Esophagus muscularis mucosa (tissue), 4 donors: Measurements from ENCODE around the gene ZNF598. TPM values are rescaled to one million over a fixed set of nuclear protein-coding genes. Genes with fewer than 3 reads are reported as not detected.

Experiments
- DNase-seq: peaks from one replicate; pipeline ENCODE4 v3.0.0-alpha.2; 2017; ENCODE audit errors: extremely low spot score
- H3K27ac ChIP-seq, 4 donors: fragments of 200-600 bp; sonication (generic); replicated peaks in 1 of 4; 1 replicate in 3 of 4; 2 replicates in 1 of 4; pipeline ENCODE4 v1.5.1; 2016 to 2019; ENCODE audit warnings: mild to moderate bottlenecking in 1 of 4
- H3K27me3 ChIP-seq, 4 donors: fragments of 200-600 bp; sonication (generic); one replicate each; pipeline versions ENCODE4 v1.5.1 to v1.6.0; 2016 to 2019
- H3K36me3 ChIP-seq, 4 donors: fragments of 200-600 bp; sonication (generic); one replicate each; pipeline ENCODE4 v1.5.1; 2016 to 2019
- H3K4me1 ChIP-seq, 4 donors: fragments of 200-600 bp; sonication (generic); one replicate each; pipeline ENCODE4 v1.5.1; 2016 to 2019
- H3K4me3 ChIP-seq, 4 donors: fragments of 200-600 bp; sonication (generic); 1 replicate in 2 of 4; 2 replicates in 2 of 4; pipeline ENCODE4 v1.5.1; 2016 to 2019; ENCODE audit warnings: mild to moderate bottlenecking in 4 of 4, moderate library complexity in 1 of 4
- H3K9me3 ChIP-seq, 4 donors: fragments of 200-600 bp; sonication (generic); 1 replicate in 3 of 4; 2 replicates in 1 of 4; pipeline ENCODE4 v1.5.1; 2016 to 2019
- CTCF ChIP-seq, 3 experiments: fragments of 200-600 bp in 2 of 3; fragments of 450-650 bp in 1 of 3; sonication (generic) in 2 of 3; IDR thresholded peaks; one replicate each; pipeline ENCODE4 v1.5.1; 2017 to 2019; ENCODE audit warnings: antibody characterized with exemption in 3 of 3, mild to moderate bottlenecking in 2 of 3, moderate library complexity in 1 of 3
- EP300 ChIP-seq: sonication (generic); formaldehyde crosslinking; IDR thresholded peaks from one replicate; pipeline ENCODE4 v1.6.1; 2017; ENCODE audit warnings: antibody characterized with exemption
- POLR2A ChIP-seq: fragments of 450-650 bp; IDR thresholded peaks from one replicate; pipeline ENCODE4 v1.6.1; 2017; ENCODE audit warnings: antibody characterized with exemption, moderate library complexity, mild to moderate bottlenecking, low read depth
- POLR2AphosphoS5 ChIP-seq, 2 donors: sonication (generic); formaldehyde crosslinking; IDR thresholded peaks; one replicate each; pipeline ENCODE4 v1.6.1; 2017; ENCODE audit warnings: antibody characterized with exemption in 2 of 2
- WGBS: methylation state at CpG from one replicate; pipeline ENCODE4 v1.1.5; 2018; 5-methylcytosine and 5-hydroxymethylcytosine counted together
- intact Hi-C: fragments of 100-400 bp; cut with DNase I; formaldehyde crosslinking; loops from one replicate; pipeline ENCODE4 v1.15.1; 2023
- total RNA-seq, 4 donors: library from RNA; depleted of rRNA; stranded (reverse); fragments of >200 nt; gene quantifications; one replicate each; pipeline versions ENCODE4 v1.1.0 to v1.2.1, GENCODE V29; 2016

ZNF598 gene
- total RNA-seq, 4 donors from 2014 or later, result 23.3 to 46.5 (median 34.9) TPM

DNA sequence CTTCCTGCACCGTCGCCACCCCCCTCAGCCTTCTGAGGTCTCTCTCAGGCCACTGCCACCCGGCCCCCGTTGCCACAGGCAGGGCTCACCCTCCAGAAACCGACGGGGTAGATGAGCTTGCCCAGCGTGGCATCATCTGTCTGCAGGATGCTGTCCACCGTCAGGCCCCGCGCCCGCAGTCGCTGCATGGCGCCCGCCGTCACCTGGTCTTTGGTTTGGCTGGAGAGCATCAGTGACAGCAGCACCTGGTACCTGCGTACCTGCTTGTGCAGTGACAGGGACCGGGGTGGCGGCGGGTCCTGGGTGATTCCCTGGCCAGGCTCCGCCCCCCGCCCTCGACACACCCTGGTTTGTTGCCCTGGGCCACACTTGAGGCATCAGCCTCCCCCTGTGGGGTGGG lies 34.9 kb upstream of the ZNF598 start:
- peaks cover 72 to 87% (median 82%) of the 10 kb centered on the region in 4 donors for H3K4me1 ChIP-seq
- no CpG with 5 or more reads among the region's 22 CpGs for WGBS

DNA sequence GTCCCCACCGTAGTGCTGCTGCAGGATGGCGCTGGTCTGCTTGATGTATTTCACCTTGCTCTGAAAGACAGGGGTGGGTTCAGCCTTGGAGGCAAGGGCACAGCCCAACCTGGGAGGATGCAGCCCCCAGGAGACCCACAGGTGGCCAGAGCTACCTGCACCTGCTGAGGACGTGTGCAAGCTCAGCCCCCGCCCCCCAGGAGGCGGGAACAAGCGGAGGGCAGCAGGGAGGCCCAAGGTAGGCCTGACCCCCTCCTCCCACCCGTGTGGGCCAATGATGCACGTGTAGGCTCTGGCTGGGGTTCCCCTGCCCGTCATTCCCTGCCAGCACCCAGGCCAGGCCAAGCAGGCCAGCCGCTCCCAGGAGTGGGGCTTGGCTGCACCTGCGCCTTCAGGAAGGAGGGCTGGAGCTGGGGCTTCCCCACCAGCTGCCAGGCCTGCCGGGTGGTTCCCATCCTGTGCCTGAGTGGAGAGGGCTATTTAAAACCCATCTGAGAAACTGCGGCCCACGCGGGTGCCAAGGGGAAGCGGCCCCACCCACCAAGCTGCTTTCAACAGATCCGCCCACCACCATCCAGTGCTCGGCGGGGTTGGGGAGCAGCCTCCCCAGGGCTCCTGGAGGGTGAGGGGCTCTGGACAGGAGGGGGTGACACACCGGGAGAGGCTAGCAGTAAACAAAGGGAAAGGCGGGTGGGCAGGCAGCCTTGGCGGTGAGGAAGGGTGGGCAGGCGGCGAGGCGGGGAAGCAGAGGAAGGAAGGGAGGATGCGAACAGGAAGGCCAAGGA lies 34.2 kb upstream of the ZNF598 start:
- H3K9me3 ChIP-seq, result no peaks in the 10 kb centered on the region
- WGBS, result 81% methylated on average over 12 of the region's 26 CpGs
- H3K27me3 ChIP-seq, result no peaks in the 10 kb centered on the region
- H3K36me3 ChIP-seq, result peaks cover 0 to 19% (median 5%) of the 10 kb centered on the region in 4 donors
- peak in 1 of 2 donors; percentile 10 for TF ChIP-seq POLR2AphosphoS5 (IDR thresholded peaks at IDR 0.05)
- TF ChIP-seq EP300, result no peak
- no peak for TF ChIP-seq POLR2A
- intact Hi-C loops, result no loop called here
- no peak for DNase-seq
- H3K4me1 ChIP-seq, result peaks cover 72 to 87% (median 81%) of the 10 kb centered on the region in 4 donors
- no peak overlapping the region for H3K4me3 ChIP-seq
- H3K27ac ChIP-seq, result peak overlapping the region in 2 of 4 donors; percentile 4 to 15

More for the DNA sequence above, 34.9 kb upstream of the ZNF598 start:
- Histone ChIP-seq H3K4me3 (no peak overlapping the region), H3K27ac (peak overlapping the region in 2 of 4 donors; percentile 4 to 15), H3K27me3 (no peaks in the 10 kb centered on the region), H3K9me3 (no peaks in the 10 kb centered on the region), H3K36me3 (peaks cover 0 to 19% (median 2%) of the 10 kb centered on the region in 4 donors)
- intact Hi-C loops, result no loop called here
- TF ChIP-seq POLR2A (no peak), POLR2AphosphoS5 (IDR thresholded peaks at IDR 0.05) (no peak), EP300 (no peak), CTCF (IDR thresholded peaks at IDR 0.05) (no peak)
- no peak for DNase-seq

DNA sequence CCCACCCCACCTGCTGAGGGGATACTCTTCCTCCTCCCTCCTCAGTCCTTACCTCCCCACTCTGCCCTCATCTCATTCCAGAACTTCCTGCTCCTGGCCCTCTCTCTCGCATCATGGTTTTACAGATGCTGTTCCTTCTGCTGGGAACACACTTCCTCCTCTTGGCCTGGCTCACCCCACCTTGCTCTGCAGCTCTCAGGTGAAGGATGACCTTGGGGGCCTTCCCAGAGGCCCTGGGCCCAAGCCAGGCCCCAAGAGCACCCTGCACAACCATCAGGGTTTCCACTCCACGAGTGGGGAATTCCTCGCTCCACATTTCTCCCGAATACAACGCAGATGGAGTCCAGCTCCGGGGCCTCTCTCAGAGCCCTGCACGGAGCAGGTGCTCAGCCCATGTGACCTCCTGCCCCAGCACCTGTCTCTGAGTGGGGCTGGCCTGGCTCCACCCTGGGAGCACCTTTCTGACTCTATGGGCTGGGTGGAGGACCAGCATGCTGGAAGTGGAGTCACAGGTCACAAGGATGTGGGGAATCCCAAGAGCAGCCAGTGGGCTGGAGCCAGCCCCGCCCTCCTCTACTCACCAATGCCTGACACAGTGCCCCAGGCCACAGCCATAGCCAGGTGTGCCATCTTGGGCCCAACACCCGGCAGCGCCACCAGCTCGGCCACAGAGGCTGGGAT lies 33.5 kb upstream of the ZNF598 start:
- H3K27me3 ChIP-seq, result no peaks in the 10 kb centered on the region
- H3K9me3 ChIP-seq, result no peaks in the 10 kb centered on the region
- intact Hi-C loops, result no loop called here
- H3K36me3 ChIP-seq, result peaks cover 0 to 20% (median 8%) of the 10 kb centered on the region in 4 donors
- H3K4me1 ChIP-seq, result peaks cover 73 to 87% (median 82%) of the 10 kb centered on the region in 4 donors
- 80% methylated on average over 10 of the region's 11 CpGs for WGBS
- H3K4me3 ChIP-seq, result no peak overlapping the region
- H3K27ac ChIP-seq, result peak overlapping the region in 1 of 4 donors; percentile 7
- TF ChIP-seq CTCF (IDR thresholded peaks at IDR 0.05) (no peak), EP300 (no peak), POLR2A (no peak), POLR2AphosphoS5 (IDR thresholded peaks at IDR 0.05) (no peak)
- no peak for DNase-seq

DNA sequence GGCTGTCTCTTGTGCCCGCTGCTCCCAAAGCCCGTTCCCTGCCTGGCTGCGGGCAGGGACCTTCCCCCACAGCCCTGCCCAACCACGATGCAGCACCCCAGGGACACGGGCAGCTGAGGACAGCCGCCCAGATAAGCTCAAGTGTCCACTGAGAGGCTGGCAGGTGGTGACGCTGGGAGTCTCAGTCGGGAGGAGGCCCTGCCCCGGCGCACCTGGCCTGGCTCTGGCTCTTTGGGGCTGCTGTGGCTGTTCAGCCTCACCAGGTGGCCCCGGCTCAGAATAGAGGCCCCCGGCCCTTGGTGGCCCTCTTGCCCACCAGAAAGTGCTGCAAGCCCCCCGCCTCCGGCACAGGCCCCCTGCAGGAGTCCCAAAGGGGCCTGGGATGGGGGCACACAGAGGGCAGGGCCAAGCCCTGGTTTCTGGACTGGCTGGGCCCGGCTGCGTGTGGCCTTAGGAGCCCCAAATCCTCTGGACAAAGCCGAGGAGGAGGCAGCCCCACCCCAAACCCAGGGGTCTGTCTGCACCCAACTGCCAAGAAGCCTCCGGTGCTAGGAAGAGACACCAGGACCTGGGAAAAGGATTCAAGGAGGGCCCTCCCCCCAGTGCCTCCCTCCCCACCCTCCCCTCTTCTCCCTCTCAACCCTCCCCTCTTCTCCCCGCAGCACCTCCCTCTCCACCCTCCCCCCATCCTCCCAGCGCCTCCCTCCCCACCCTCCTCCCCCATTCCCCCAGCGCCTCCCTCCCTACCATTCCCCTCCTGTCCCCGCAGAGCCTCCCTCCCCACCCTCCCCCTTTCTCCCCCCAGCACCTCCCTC lies 32.8 kb upstream of the ZNF598 start:
- Histone ChIP-seq H3K9me3 (no peaks in the 10 kb centered on the region), H3K4me1 (peaks cover 80 to 93% (median 89%) of the 10 kb centered on the region in 4 donors), H3K27me3 (no peaks in the 10 kb centered on the region), H3K27ac (peak overlapping the region in 1 of 4 donors; percentile 9), H3K4me3 (no peak overlapping the region), H3K36me3 (peaks cover 0 to 27% (median 16%) of the 10 kb centered on the region in 4 donors)
- WGBS, result 73% methylated on average over 18 of the region's 22 CpGs
- TF ChIP-seq EP300 (no peak), POLR2AphosphoS5 (IDR thresholded peaks at IDR 0.05) (no peak), CTCF (IDR thresholded peaks at IDR 0.05) (no peak), POLR2A (no peak)
- intact Hi-C loops, result no loop called here
- DNase-seq, result no peak
